GM20000 (cell line): ENCODE results near the gene OPN3.

Experiments
- DNase-seq: peaks from one replicate; pipeline ENCODE4 v3.0.0; 2012; ENCODE audit warnings: low spot score
- TF ChIP-seq, protein P1 (sequence below): IDR thresholded peaks from 2 replicates; pipeline ENCODE4 v1.5.1; 2012; ENCODE audit warnings: mild to moderate bottlenecking, control low read depth; ENCODE audit errors: extremely low read depth, missing control alignments

The OPN3 gene

DNA sequence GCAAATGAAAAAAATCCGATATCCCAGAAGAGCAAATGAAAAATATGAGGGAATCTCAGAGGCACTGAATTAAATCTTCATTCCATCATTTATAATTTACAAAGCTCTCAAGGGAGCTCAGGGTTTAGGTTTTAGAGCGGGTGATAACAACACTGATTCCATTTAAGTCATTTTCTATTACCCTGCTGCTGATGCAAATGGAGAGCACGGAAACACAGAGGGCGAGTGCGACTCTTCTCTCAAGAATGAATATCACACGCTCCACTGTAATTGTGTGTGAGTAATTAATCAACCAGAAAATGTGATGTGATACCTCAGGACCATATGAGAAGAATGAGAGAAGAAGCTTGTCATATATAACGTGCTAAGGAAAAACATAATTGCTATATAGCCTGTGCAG is 22.7 kb downstream of the OPN3 start:
- TF ChIP-seq, protein P1, sequence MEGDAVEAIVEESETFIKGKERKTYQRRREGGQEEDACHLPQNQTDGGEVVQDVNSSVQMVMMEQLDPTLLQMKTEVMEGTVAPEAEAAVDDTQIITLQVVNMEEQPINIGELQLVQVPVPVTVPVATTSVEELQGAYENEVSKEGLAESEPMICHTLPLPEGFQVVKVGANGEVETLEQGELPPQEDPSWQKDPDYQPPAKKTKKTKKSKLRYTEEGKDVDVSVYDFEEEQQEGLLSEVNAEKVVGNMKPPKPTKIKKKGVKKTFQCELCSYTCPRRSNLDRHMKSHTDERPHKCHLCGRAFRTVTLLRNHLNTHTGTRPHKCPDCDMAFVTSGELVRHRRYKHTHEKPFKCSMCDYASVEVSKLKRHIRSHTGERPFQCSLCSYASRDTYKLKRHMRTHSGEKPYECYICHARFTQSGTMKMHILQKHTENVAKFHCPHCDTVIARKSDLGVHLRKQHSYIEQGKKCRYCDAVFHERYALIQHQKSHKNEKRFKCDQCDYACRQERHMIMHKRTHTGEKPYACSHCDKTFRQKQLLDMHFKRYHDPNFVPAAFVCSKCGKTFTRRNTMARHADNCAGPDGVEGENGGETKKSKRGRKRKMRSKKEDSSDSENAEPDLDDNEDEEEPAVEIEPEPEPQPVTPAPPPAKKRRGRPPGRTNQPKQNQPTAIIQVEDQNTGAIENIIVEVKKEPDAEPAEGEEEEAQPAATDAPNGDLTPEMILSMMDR = no peak
- no peak for DNase-seq

DNA sequence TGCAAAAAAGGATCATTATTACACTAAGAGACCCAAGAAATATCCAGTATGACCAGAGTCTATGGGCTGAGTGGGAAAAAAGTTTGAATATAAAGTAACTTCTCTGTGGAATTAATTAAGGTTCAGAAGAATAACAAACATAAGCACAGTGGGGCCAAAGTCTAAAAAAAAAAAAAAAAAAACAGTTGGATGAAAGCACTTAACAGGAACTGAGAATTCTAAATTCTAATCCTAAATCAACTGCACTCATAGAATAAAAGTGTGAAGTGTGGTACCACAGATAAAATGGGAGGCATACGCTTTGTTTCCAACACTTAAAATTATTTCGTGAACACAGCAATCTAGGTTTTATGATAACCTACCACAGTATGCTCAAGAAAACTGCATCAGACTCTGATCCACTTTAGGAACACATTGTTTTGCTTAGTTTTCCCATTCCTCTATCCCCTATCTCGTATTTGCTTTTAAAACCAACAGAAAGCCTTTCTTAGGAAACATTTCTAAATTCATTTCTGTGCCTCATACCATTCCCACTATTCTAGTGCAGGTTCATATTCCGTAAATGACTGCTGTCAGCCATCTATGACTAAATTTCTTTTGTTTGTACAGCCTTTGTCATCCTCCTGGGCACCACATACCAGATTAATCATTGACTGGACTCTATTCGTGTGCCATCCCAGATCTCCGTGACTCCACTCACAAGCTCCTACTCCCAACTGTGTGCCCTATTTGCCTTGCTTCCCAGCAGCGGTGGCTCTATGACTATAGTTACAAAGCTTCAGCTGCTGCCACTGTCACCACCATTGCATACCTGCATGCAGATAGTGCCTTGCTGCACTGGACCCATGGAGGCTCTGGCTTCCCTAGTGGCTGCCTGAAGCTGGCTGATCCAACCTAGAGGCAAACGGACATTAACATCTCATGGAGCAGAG is 24.9 kb downstream of the OPN3 start:
- DNase-seq = no peak
- TF ChIP-seq, protein P1 = no peak

DNA sequence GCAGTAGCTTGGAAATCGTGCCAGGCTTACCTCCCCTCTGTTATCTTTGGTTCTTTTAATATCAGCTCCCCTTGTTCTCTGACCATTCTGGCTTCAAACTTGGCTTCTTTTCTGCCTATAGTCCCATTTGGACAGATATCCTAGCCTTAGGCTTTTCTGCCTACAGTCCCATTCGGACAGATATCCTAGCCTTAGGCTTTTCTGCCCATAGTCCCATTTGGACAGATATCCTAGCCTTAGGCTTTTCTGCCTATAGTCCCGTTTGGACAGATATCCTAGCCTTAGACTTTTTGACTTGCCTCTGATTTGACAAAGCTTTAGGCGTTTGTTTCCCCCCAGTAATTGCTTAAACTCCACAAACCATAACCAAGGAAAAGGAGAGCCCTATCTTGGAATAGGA is 25.6 kb downstream of the OPN3 start:
- DNase-seq = no peak
- TF ChIP-seq, protein P1 = no peak

DNA sequence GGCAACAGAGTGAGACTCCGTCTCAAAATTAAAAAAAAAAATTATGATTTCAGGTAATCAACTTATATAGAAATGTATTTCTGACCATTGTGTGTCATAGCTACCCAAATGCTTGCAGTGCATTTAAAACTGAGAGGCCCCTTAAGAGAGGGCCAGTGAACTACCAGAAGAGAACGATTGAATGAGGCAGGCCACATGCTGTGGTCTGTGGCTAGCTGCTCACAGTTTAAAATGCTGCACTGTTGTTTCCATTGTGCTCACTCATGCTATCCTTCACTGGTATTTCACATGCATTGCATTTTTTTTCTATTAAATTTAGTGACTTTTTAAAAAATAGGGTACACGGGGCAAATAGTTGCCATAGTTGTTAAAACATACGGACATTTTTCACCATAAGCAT is 26.0 kb downstream of the OPN3 start:
- TF ChIP-seq, protein P1 = no peak
- DNase-seq = no peak

DNA sequence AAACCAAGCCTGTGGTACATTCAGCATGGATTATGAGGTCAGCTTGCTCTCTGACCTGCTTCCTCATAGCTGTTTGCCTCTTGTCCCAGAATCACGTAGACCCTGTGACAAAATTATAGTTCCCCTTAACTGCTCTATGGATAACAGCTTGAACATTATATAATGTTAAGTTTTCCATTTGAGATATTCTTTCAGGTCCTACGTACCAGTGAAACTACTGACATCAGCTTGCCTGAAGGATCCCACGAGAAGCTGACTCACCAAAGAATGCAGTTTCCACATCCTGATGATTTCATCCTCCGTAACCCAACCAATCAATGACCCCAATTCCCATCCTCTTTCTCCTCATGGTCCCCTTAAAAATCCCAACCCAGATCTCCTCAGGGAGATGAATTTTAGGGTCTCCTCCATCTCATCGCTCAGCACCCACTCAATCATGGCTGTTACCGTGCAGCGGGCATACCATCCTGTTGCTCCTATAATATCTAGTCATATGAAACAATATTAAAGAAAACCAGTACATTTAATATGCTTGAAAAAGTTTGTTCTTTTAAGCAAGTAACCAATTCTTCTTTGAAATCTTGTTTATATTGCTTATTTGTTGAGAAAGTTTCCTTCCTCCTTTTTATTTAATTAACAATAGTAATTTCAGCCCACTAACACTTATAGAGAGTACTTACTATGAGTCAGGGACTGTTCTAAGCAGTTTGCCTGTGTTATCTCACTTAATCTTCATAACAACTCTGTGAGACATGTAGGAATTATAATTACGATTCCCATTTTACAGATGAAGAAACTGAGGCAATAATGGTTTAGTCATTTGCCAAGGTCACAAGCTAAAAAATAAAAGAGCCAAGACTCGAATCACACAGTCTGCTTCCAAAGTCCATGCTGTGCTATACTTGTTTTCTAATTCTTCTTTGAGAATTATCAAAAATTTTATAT is 27.4 kb downstream of the OPN3 start:
- no peak for DNase-seq

DNA sequence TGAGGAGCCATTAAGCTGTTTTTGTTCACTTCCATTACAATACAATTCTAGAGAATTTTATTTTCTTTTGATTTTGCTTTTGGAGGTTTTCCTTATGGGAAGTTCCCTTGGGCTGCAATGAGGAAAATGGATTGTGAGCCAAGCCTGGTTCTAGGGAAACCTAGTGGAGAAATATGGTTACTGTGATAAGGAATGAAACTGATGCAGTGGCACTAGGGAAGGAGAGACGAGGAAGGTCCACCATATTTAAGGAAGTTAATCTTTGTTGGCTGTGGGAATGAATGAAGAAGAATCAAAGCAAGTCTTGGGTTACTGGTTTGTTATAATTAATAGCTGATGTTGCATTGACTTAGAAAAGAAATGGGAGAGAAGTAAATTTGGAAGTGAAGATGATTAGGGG is 28.4 kb downstream of the OPN3 start:
- TF ChIP-seq, protein P1 = no peak
- no peak for DNase-seq

More for the DNA sequence above, 27.4 kb downstream of the OPN3 start:
- TF ChIP-seq, protein P1 = no peak

DNA sequence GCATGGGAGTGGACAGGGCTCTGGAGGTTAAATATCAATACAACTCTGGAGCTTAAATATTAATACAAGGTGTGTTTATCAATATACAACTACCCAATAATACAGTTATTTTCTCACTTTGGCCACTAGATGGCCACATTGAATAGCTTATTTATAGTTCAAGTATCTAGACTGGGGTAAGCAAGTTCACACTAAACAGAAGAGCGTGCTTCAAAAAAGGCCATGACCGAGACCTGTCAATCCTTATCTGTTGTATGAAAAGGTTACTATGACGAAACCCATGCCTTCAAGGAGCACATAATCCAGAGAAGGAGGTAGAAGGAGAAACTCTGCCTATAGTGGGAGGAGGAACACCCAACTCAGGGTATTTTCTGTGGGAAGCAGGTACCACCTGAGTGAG is 29.1 kb downstream of the OPN3 start:
- TF ChIP-seq, protein P1 = no peak
- peak; percentile 37 for DNase-seq
